RWPE1 (cell line): ENCODE results near the gene KANK3.
A peak's percentile ranks its signal among the peaks of the same experiment; 100 is the strongest.
"Not testable (repeated sequence)": the region's sequence is repeated elsewhere in the genome, so short reads cannot be mapped to it uniquely, and the experiment has no call there.

ENCODE experiments used
- CTCF ChIA-PET: fragments of 350-600 bp; sonication (Branson Sonifier 250); formaldehyde crosslinking; extraction: SDS; loops from one replicate; lab custom pipeline; 2021; lab: Yijun Ruan, JAX
- POLR2A ChIA-PET: fragments of 400-600 bp; formaldehyde crosslinking; extraction: SDS; loops from one replicate; lab custom pipeline; 2020; ENCODE audit warnings: antibody characterized with exemption; ENCODE audit not compliant: low non-redundant PET; lab: Yijun Ruan, JAX
- DNase-seq: peaks from one replicate; pipeline ENCODE4 v3.0.0; 2012; ENCODE audit warnings: low spot score
- H3K27ac ChIP-seq: fragments of 450-650 bp; 2 replicates; pipeline ENCODE4 v1.5.1; 2017
- TF ChIP-seq, protein P1 (sequence below): fragments of 450-650 bp; conservative IDR thresholded peaks from 2 replicates; pipeline ENCODE4 v1.5.1; 2017; ENCODE audit warnings: low read depth, mild to moderate bottlenecking

KANK3 gene

DNA sequence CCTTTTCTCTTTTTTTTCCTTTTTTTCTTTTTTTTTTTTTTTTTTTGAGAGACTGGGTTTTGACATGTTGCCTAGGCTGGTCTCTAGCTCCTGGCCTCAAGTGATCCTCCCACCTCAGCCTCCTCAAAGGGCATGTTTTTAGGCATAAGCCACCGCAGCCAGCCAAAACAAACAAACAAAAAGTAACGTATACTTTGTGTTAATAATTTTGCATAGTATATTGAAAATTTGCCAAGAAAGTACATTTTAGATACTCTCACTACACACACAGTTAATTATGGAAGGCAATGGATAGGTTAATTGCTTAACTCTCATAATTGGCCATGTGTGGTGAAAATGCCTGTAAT lies 45.5 kb upstream of the KANK3 start:
- ChIA-PET POLR2A (no interaction called here), CTCF (no interaction called here)
- H3K27ac ChIP-seq, result no peak overlapping the region
- DNase-seq, result no peak
- TF ChIP-seq, protein P1, sequence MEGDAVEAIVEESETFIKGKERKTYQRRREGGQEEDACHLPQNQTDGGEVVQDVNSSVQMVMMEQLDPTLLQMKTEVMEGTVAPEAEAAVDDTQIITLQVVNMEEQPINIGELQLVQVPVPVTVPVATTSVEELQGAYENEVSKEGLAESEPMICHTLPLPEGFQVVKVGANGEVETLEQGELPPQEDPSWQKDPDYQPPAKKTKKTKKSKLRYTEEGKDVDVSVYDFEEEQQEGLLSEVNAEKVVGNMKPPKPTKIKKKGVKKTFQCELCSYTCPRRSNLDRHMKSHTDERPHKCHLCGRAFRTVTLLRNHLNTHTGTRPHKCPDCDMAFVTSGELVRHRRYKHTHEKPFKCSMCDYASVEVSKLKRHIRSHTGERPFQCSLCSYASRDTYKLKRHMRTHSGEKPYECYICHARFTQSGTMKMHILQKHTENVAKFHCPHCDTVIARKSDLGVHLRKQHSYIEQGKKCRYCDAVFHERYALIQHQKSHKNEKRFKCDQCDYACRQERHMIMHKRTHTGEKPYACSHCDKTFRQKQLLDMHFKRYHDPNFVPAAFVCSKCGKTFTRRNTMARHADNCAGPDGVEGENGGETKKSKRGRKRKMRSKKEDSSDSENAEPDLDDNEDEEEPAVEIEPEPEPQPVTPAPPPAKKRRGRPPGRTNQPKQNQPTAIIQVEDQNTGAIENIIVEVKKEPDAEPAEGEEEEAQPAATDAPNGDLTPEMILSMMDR, result no peak

DNA sequence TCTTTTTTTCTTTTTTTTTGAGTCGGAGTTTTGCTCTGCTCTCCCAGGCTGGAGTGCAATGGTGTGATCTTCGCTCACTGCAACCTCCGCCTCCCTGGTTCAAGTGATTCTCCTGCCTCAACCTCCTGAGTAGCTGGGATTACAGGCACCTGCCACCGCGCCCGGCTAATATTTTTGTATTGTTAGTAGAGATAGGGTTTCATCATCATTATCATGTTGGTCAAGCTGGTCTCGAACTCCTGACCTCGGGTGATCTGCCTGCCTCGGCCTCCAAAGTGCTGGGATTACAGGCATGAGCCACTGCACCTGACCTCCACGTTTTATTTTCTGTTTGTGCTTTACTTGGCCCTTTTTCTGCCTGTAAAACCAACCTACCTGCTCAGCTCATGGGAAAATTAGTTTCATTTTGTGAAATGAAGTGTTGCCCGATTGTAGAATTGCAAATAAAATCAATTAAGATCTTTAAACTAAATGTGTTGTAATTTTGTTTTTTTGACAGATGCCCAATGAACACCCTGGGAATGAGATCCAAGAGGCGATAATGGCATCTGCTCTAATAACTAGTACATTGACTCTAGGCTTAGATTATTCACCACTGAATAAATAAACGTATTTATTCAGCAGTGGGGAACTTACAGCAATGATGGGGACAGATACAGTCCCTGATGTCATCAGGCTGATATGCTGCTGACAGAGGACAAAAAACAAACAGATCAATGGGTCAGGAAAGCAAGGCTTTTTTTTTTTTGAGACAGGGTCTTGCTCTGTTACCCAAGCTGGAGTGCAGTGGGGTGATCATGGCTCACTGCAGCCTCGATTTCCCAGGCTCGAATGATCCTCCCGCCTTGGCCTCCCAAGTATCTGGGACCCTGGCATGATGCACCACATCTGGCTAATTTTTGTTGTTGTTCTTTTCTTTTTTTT lies 44.9 kb upstream of the KANK3 start:
- no peak for DNase-seq
- ChIA-PET POLR2A (no interaction called here), CTCF (no interaction called here)
- TF ChIP-seq, protein P1, result no peak
- no peak overlapping the region; the same call in 1 of the 2 replicates for H3K27ac ChIP-seq

DNA sequence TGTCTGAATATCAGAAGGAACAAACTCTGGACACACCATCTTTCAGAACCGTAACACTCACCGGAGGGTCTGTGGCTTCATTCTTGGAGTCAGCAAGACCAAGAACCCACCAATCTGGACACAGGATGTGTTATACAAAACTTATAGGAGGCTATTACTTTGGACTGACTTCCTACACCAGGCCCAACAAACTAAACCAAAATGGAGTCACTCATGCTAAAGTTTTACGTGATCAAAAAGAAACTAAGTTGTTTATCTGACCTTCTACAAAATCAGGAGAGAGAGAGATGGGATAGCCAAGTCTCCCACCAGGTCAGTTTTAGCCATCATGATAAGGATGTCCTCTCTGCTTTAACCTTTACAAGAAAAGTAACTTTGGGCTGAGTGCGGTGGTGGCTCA lies 43.9 kb upstream of the KANK3 start:
- POLR2A ChIA-PET, result no interaction called here
- DNase-seq, result no peak
- TF ChIP-seq, protein P1, result no peak
- H3K27ac ChIP-seq, result no peak overlapping the region
- CTCF ChIA-PET, result no interaction called here

DNA sequence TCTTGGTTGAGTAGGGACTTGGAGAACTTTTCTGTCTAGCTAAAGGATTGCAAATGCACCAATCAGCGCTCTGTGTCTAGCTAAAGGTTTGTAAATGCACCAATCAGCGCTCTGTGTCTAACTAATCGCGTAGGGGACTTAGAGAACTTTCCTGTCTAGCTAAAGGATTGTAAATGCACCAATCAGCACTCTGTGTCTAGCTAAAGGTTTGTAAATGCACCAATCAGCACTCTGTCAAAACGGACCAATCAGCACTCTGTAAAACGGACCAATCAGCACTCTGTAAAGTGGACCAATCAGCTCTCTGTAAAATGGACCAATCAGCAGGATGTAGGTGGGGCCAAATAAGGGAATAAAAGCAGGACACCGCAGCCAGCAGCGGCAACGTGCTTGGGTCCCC lies 43.4 kb upstream of the KANK3 start:
- CTCF ChIA-PET, H3K27ac ChIP-seq, DNase-seq, POLR2A ChIA-PET: not testable (repeated sequence)

DNA sequence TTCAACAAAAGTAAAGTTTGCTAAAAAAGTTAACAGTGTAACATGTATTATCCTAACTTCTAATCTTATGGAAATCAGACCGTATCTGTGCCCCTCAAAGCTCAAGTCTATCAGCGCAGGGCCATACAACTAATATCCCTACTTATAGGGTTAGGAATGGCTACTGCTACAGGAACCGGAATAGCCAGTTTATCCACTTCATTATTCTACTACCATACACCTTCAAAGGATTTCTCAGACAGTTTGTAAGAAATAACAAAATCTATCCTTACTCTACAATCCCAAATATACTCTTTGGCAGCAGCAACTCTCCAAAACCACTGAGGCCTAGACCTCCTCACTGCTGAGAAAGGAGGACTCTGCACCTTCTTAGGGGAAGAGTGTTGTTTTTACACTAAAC lies 42.5 kb upstream of the KANK3 start:
- POLR2A ChIA-PET, DNase-seq, H3K27ac ChIP-seq, CTCF ChIA-PET: not testable (repeated sequence)

DNA sequence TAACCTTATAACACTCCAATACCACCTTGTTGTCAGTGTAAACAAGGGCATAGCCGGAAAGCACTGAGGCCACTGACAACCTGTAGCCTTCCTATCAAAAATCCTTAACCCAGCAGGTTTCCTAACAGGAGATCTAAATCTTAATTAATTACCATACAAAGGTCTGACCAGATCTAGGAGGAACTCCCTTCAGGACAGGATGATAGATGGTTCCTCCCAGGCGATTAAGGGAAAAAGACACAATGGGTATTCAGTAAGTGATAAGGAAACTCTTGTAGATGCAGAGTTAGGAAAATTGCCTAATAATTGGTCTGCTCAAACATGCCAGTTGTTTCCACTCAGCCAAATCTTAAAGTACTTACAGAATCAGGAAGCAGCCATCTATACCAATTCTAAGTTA lies 42.0 kb upstream of the KANK3 start:
- CTCF ChIA-PET, DNase-seq: not testable (repeated sequence)

DNA sequence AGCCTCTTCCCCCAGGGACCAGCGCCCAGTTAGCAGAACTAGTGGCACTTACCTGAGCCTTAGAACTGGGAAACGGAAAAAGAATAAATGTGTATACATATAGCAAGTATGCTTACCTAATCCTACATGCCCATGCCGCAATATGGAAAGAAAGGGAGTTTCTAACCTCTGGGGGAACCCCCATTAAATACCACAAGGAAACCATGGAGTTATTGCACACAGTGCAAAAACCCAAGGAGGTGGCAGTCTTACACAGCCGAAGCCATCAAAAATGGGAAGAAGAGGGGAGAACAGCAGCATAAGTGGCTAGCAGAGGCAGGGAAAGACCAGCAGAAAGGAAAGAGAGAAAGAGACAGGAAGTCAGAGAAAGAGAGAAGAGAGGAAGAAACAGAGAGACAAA lies 41.5 kb upstream of the KANK3 start:
- CTCF ChIA-PET, H3K27ac ChIP-seq, POLR2A ChIA-PET: not testable (repeated sequence)

More for the DNA sequence above, 42.0 kb upstream of the KANK3 start:
- H3K27ac ChIP-seq, POLR2A ChIA-PET: not testable (repeated sequence)

DNA sequence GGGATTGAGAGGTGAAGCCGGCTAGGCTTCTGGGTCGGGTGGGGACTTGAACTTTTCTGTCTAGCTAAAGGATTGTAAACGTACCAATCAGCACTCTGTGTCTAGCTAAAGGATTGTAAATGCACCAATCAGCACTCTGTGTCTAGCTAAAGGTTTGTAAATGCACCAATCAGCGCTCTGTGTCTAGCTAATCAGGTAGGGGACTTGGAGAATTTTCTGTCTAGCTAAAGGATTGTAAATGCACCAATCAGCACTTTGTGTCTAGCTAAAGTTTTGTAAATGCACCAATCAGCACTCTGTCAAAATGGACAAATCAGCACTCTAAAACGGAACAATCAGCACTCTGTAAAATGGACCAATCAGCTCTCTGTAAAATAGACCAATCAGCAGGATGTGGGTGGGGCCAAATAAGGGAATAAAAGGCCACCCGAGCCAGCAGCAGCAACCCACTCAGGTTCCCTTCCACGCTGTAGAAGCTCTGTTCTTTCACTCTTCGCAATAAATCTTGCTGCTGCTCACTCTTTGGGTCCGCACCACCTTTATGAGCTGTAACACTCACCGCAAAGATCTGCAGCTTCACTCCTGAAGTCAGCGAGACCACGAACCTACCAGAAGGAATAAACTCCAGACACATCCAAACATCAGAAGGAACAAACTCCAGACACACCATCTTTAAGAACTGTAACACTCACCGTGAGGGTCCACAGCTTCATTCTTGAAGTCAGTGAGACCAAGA lies 36.3 kb upstream of the KANK3 start:
- H3K27ac ChIP-seq, POLR2A ChIA-PET, DNase-seq: not testable (repeated sequence)
- CTCF ChIA-PET, result interaction anchor here (0.6 kb wide), 1 partner anchor 539 kb away, joined by 3 read pairs; no protein-coding TSS in a partner anchor

More for the DNA sequence above, 41.5 kb upstream of the KANK3 start:
- DNase-seq, result not testable (repeated sequence)

DNA sequence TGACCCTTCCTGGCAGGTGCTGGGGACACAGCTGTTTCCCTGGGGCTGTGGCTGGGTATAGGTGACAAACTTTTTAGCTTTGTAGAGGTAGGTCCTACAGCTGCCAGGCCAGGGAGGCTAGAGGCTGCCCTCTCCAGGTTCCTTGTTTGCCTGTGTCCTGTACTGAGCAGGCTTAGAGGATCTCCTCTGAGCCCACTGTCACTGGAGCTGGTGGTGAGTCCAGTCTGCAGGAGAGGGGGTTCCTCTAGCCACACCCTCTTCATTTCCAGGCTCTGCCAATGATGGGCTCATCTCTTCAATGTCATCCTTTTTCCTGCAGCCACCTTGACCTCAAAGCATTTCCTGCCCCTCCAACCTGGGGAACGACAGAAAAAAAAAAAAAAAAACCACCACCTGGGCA lies 34.5 kb upstream of the KANK3 start:
- TF ChIP-seq, protein P1, result no peak
- CTCF ChIA-PET, result no interaction called here
- no peak for DNase-seq
- POLR2A ChIA-PET, result no interaction called here
- H3K27ac ChIP-seq, result peak overlapping the region; percentile 8; the same call in 1 of the 2 replicates

DNA sequence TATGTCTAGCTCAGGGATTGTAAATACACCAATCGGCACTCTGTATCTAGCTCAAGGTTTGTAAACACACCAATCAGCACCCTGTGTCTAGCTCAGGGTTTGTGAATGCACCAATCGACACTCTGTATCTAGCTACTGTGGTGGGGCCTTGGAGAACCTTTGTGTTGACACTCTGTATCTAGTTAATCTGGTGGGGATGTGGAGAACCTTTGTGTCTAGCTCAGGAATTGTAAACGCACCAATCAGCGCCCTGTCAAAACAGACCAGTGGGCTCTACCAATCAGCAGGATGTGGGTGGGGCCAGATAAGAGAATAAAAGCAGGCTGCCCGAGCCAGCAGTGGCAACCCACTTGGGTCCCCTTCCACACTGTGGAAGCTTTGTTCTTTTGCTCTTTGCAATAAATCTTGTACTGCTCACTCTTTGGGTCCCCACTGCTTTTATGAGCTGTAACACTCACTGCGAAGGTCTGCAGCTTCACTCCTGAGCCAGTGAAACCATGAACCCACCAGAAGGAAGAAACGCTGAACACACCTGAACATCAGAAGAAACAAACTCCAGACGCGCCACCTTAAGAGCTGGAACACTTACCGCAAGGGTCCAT lies 33.4 kb upstream of the KANK3 start:
- H3K27ac ChIP-seq, POLR2A ChIA-PET, DNase-seq: not testable (repeated sequence)
- CTCF ChIA-PET, result interaction anchor here (1.9 kb wide), 1 partner anchor 22 kb away, joined by 4 read pairs; no protein-coding TSS in a partner anchor

DNA sequence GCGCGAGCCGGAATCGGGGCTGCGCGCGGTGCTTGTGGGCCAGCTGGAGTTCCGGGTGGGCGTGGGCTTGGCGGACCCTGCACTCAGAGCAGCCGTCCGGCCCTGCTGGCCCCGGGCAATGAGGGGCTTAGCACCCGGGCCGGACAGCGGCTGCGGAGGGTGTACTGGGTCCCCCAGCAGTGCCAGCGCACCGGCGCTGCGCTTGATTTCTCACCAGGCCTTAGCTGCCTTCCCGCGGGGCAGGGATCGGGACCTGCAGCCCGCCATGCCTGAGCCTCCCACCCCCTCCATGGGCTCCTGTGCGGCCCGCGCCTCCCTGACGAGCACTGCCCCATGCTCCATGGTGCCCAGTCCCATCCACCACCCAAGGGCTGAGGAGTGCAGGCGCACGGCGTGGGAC lies 32.7 kb upstream of the KANK3 start:
- DNase-seq, POLR2A ChIA-PET, H3K27ac ChIP-seq: not testable (repeated sequence)
- CTCF ChIA-PET, result interaction anchor here (1.9 kb wide), 1 partner anchor 22 kb away, joined by 4 read pairs; no protein-coding TSS in a partner anchor
